GM18519 (cell line): ENCODE data around the gene PCIF1.
A peak's percentile ranks its signal among the peaks of the same experiment; 100 is the strongest.
"Not testable (repeated sequence)": the region's sequence is repeated elsewhere in the genome, so short reads cannot be mapped to it uniquely, and the experiment has no call there.

ENCODE experiments used
- ATAC-seq: cut with Tn5 transposase; IDR thresholded peaks from one replicate; pipeline ENCODE4 v1.9.1; 2021; ENCODE audit warnings: mild to moderate bottlenecking, moderate library complexity; ENCODE audit not compliant: unreplicated experiment, low FRiP score

The PCIF1 gene

DNA sequence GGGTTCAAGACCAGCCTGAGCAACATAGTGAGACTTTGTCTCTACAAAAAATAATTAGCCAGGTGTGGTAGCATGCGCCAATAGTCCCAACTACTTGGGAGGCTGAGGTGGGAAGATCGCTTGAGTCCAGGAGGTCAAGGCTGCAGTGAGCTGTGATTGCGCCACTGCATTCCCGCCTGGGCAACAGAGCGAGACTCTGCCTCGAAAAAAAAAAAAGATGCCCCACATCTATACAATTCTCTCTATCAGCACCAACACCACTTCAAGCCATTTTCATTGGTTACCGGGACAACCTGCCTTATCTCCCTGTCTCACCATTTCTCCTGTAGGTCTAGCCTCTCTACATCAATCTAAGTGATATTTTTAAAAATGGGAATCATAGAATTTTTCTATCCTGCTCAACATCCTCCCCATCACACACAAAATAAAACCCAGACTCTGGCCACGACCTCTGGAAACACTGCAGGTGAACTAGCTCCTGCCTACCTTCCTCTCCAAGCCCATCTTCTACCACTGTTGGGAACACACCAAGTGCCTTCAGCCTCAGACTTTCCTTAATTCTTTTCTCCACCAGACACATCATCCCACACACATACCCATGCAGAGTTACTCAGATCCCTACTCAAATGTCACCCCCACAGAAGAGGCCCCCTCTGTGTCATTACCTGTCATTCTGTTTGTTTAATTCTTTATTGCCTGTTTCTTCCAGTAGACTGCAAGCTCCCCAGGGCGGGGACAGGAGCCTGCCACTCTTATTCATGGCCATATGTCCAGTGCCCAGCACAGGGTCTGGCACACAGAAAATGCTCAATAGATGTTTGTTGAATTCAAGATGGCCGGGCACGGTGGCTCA, 12.9 kb upstream of the PCIF1 start:
- ATAC-seq, result no peak

DNA sequence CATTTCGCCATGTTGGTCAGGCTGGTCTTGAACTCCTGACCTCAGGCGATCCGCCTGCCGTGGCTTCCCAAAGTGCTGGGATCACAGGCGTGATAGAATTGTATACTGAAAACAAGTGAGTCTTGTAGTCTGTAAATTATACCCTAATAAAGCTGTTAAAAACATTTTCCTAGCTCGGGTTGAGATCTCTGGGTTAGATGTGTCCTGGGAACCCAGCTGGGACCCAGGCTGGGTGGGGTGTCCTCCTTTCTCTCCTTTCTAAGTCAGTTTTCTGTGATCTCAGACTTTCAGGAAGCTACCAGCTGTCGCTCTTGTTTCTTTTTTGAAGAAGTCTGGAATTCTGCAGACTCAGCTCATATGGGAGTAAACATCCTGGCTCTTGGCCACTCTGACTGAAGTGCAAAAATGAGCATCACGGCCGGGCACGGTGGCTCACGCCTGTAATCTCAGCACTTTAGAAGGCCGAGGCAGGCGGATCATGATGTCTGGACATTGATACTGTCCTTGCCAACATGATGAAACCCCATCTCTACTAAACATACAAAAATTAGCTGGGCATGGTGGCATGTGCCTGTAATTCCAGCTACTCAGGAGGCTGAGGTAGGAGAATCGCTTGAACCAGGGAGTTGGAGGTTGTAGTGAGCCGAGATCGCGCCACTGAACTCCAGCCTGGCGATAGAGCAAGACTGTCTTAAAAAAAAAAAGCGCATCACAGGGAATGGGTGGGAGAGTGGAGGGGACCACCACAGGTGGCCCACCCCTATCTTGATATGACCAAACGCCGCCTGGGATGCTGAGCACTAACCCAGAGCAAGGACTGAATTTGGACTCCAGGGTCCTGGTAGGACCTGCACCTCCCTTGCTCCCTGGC, 9.9 kb upstream of the PCIF1 start:
- no peak for ATAC-seq

DNA sequence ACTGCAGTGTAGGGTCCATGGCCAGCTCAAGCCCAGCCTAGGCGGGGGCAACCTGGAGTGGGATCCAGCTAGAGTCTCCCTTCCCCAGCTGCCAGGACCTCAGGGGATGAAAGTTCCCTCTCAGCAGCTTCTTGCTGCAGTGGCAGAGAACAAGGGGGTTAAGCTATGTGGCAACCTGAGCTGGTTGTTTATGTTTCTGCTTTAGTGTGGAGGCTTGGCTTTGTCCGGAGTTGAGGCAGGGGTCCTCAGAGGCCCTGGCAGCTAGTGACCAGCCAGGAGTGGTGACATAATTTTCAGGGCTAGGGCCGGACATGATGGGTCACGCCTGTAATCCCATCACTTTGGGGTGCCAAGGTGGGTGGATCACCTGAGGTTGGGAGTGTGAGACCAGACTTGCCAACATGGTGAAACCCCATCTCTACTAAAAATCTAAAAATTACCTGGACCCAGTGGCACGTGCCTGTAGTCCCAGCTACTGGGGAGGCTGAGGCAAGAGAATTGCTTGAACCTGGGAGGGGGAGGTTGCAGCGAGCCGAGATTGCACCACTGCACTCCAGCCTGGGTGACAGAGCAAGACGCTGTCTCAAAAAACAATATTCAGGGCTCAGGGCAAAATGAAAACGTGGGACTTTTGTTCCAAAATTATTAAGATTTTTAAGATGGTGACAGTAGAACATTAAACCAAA, 8.5 kb upstream of the PCIF1 start:
- no peak for ATAC-seq

DNA sequence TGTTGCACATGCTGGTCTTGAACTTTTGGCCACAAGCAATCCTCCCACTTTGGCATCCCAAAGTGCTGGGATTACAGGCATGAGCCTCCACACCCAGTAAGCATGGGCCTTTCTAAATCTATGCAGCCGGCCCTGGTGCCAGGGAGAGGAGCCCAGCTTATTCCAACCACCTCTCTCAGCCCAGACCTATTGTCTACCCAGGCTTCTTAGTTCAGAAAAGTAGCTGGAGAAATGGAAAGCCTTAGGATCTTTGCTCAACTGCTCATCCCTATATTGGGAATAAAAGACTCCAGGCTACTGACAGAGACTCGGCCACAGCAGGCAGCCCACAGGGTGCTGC, 7.8 kb upstream of the PCIF1 start:
- no peak for ATAC-seq

DNA sequence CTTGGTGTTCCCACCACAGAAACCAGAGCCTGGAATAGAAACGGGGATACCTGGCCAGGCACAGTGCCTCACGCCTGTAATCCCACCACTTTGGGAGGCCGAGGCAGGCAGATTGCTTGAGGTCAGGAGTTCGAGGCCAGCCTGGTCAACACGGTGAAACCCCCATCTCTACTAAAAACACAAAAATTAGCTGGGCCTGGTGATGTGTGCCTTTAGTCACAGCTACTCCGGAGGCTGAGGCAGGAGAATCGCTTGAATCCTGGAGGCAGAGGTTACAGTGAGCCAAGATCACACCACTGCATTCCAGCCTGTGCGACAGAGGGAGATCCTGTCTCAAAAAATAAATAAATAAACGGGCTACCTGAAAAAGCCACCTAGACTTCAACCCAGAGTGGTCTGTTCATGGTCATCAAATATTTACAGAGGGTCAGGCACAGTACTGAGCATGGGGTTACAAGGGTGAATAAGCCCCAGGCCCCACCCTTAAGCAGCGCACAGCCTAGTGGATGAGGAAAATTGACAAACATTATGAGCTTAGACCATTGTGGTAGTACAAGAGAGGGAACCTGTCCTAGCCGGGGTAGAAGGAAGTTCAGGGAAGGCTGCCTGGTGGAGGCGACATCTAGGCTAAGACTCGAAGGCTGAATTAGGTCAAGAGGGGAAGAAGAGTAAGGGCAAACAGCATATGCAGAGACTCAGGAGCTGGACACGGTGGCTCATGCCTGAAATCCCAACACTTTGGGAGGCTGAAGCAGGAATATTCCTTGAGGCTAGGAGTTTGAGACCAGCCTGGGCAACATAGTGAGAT, 7.2 kb upstream of the PCIF1 start:
- no peak for ATAC-seq

DNA sequence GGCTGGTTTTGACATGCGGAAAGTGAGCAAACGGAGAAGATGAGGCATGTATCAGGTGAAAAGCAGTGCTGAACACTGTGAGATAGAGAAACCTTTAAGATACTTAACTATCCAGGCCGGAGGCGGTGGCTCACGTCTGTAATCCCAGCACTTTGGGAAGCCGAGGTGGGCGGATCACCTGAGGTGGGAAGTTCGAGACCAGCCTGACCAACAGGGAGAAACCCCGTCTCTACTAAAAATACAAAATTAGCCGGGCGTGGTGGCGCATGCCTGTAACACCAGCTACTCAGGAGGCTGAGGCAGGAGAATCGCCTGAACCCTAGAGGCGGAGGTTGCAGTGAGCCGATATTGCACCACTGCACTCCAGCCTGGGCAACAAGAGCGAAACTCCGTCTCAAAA, 2.8 kb upstream of the PCIF1 start:
- ATAC-seq, result not testable (repeated sequence)

DNA sequence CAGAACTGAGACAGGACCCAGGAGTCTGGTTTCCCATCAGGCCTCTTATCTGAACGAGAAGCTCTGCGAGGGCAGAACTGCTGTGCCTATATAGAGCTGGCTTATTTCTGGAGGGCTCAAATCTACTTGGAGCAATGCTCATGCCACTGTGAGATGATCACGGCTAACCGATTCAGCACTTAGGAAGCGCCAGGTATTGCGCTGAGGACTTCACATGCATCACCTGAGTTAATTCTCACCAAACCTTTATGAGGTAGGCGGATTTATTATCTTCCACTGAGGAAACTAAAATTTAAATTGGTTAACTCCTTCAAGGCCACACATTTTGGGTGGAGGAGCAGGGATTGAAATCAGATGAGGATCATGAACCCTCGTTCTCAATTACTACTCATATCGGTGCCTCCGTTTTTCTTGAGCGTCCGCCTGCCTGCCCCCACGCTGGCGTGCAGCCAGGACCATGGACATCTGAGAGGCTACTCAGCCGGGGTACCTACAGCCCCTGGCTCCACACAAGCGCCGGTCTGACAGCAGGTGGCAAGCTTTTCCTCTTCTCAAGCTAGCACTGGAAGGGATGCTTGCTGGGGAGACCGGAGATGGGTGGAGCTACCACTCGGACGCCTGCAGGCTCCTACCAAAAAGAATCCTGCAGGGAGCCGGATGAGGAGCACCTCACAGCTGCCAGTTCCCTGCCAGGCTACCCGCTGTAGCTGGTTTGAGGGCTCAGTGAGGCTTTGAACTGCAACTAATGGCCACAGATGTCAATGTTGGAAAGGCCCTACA, 1.0 kb upstream of the PCIF1 start:
- no peak for ATAC-seq

DNA sequence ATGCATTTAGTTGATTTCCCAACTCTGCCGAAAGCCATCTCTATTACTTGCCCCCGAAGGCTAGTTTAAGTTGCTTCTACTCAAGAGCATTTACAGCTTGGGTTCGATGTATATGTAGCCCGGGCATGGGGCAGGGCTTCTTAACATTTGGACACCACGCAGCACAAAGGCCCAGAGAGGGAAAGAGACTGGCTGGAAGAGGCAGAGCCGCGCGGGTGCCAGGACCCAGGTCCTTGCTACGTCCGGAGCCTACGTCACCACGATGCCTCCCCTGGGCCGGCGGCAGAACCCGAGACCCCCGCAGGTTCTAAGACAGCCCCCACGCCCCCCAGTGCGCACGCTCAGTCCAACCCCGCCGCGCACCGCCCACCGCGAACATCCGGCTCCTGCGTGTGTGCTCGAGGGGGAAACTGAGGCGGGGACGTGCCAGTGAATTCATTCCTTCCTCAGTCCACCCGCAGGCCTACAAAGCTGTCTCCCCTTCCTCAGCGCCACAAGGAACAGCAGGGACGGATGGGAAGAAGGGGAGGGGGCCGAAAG, 367 bp upstream of the PCIF1 start:
- no peak for ATAC-seq

DNA sequence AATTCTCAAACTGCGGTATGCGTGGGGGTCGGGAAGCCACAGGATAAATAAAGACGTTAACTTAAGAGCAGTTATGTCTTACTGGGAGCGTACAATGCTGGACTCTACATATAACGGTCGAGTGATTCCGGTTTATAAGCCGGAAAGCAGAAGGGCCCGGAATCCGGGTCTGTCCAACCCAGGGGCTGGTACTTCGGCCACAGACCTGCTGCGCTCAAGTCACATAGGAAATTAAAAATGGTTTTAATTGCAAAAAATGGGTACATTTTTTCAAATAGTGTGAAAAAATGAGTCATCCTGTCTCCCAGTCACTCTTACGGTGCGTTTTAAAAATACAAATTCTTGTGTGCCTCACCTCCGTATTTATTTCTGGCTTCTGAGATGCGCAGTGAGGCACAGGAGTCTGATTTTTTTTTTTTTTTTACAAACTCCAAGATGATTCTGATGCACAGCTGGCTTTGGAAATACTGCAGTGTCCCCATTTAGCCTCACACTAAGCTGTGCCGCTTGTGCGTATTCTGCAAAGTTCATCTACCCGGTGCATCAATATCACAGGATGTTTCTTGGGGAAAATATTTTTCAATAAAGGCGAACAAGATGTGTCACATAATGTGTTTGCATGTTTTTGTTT, 1.0 kb downstream of the PCIF1 start:
- ATAC-seq, result peak; percentile 9

DNA sequence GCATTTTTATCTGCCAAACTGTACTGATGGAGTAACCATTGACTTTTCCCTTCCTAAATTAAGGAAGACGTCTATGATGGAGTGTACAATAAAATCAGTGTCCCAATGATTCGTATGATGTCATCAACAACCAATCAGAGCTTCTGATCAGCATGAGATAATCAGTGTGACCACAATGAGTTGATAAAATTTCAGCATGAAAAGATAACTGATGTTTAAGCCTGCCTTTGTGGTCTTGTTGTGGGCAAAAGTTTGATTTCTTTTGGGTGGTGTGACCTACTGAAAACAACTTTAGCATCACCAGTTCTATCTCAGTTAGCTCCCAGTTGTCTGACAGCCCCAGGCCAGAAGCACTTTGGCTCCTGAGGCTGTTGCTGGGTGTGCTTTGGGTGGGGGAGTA, 3.3 kb downstream of the PCIF1 start:
- no peak for ATAC-seq

DNA sequence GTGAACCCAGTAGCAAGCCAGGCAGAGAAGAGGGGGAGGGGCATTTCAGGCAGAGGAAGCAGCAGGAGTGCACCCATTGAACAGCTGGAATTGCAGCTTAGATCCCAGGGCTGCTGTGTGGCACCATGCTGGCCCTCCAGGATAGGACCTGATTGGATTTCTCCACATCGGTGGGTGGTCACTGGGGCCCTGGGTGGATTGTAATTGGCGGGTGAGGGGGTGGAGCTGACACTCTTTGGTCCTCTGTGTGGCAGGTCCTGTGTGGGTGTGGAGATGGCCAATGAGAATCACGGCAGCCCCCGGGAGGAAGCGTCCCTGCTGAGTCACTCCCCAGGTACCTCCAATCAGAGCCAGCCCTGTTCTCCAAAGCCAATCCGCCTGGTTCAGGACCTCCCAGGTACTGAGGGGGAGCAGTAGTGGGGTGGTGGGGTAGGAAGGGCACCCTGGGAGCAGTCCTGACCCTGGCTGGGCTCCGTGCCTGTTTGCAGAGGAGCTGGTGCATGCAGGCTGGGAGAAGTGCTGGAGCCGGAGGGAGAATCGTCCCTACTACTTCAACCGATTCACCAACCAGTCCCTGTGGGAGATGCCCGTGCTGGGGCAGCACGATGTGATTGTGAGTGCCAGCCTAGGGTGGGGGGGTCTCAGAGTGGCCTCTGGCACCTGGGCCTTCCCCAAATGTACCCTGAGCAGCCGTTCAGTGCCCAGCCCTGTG, 4.4 kb downstream of the PCIF1 start:
- ATAC-seq, result no peak

DNA sequence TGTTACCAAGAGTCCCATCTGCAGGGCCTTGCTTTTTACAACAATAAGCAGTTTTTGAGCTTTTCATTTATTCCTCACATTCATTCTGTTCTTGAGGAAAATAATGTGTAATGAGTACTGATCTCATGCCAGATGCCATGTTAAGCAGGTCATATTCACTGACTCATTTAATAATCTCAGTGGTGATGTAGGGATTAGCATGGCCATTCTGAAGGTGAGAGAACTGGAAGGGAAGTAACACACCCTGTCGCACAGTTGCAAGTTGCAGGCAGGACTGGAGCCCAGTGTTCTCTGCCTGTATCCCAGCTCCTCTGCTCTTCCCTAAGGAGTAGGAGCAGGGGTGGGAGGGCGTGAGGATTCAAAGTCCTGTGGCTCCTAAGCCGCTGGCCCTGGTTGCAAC, 5.6 kb downstream of the PCIF1 start:
- ATAC-seq, result no peak

DNA sequence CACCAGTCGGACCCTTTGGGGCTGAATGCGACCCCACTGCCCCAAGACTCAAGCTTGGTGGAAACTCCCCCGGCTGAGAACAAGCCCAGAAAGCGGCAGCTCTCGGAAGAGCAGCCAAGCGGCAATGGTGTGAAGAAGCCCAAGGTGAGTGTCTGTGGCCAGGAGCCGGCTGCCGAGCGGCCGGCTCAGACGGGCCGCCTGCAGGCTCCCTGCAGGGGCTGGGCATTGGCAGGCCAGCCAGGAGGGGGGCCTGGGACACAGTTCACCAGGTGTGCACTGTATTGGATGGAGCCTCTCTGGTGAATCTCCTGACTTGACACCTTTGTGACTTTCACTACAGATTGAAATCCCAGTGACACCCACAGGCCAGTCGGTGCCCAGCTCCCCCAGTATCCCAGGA, 6.0 kb downstream of the PCIF1 start:
- ATAC-seq, result no peak

DNA sequence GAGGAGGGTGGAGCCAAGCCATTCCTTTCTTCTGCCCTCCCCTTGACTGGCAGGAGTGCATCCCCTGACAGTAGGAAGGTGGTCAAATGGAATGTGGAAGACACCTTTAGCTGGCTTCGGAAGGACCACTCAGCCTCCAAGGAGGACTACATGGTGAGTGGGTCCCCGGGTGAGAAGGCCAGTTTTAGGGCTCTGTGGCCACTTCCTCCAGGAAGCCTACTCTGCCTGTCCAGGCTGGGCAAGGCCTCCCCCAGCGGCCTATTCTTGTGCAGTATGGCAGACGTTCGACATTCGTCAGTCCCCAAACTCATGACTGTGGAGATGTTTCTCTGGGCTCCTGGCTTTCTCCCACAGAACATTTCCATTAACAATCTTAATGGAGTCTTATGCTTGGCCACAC, 9.1 kb downstream of the PCIF1 start:
- ATAC-seq, result no peak

DNA sequence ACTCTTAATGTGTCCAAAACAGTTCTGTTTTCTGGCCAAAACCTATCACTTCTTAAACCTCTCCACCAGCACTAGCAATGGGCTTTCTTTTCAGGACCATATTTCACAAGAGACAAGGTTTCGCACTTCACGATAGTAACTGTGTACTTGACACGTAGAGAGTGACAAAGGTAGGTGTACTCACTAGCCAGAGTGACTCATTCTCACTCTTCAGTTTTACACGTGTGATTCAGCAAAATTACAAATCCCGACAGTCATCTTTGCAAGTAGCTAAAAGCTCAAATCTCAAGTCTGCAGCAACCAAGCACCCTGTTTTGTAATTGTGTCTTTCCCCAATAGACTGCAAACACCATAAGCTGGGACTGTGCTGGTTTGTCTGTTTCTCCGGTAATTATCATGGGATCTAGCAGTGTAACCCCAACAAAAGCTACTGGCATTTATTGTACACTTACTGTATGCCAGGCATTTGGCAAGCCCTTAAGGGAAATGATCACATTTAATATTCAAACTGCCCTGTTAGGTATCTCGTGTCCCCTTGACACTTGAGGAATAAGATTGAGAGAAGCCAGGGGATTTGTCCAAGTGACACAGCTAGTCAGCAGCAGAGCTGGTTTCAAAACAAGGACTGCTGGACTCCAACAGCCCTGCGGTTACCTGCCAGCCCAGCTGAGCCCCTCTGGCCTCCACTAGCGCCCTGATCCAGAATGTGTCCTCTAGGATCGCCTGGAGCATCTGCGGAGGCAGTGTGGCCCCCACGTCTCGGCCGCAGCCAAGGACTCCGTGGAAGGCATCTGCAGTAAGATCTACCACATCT, 9.9 kb downstream of the PCIF1 start:
- no peak for ATAC-seq

DNA sequence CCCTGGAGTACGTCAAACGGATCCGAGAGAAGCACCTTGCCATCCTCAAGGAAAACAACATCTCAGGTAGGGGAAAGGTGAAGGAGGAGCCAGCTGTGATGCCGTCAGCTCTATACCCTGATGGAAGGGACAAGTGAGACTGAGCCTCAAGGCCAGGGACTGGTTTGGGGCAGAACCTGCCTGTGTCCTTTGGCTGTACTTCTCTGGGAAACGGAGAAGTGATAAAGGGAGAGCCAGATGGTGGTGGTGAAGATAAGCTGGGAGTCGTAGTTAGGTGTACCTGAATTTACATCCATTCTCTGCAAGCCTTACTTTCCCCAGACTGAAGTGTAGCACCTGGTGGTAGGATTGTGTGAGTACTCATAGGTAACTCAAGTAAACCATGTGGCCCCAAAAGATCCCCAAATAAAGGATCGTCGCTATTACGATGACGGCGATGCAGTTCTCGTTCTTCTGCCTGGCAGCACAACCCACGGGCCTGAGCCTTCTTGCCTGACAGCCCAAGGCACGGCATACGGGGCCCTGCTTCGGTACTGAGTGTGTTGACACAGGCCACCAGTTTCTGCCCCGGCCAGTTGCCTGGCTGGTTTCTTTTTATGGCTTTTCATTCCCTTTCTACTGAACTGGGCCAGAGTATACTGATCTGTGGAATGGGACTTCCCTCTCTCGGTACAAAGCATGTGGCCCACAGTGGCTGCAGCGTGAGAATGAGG, 10.6 kb downstream of the PCIF1 start:
- ATAC-seq, result no peak

DNA sequence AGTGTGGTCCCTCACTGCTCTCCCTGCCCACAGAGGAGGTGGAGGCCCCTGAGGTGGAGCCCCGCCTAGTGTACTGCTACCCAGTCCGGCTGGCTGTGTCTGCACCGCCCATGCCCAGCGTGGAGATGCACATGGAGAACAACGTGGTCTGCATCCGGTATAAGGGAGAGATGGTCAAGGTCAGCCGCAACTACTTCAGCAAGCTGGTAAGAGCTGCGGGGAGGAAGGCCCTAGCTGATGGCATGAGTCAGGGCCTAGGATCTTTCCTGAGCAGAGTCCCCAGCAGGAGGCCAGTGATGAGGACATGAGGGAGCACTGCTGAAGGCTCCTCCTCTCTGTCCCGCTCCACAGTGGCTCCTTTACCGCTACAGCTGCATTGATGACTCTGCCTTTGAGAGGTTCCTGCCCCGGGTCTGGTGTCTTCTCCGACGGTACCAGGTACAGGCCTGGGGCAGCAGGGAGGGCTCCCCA, 11.2 kb downstream of the PCIF1 start:
- no peak for ATAC-seq
